Retinal pigment epithelial cell (primary cell): ENCODE measurements around the gene F12.

Experiments
- DNase-seq: peaks from one replicate; pipeline ENCODE4 v3.0.0-alpha.2; 2010; ENCODE audit warnings: low read depth
- H3K4me3 ChIP-seq: 2 replicates; pipeline ENCODE4 v1.5.1; 2011; ENCODE audit warnings: mild to moderate bottlenecking, low read length, control low read depth, moderate library complexity
- CTCF ChIP-seq: conservative IDR thresholded peaks from 2 replicates; pipeline ENCODE4 v1.5.1; 2011; ENCODE audit warnings: low read depth, low read length, control low read depth, inconsistent platforms

The F12 gene

DNA sequence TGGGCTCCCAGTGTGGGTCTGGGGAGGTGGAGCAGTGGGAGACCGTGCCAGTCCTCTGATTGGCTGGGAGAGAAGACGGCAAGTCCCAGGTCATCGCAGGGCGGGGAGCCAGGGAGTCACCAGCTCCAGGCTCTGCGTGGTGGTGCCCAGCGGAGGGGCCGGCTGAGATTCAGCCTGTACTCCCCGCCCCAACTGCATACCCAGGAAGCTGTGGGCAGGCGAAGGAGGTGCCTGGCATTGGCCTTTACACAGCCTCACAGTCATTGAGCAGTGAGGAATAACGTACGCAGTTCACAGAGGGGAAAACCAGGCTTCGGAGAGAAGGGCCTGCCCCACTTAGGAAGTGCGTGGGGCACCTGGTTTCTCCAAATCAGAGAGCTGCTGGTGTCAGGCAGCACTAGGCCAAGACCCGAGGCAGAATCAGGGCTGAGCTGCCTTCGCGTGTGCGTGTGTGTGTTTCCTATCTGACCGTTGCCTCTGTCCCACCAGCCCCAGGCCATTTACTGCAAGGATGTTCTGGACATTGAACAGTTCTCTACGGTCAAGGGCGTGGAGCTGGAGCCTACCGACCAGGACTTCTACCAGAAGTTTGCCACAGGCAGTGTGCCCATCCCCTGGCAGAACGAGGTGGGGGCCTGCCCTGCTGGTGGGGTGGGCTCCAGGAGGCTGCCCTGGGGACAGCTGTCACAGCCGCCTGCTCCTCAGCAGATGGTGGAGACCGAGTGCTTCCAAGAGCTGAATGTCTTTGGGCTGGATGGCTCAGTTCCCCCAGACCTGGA, 31.0 kb upstream of the F12 start:
- DNase-seq: no peak
- no peak overlapping the region for H3K4me3 ChIP-seq
- no peak for TF ChIP-seq CTCF

DNA sequence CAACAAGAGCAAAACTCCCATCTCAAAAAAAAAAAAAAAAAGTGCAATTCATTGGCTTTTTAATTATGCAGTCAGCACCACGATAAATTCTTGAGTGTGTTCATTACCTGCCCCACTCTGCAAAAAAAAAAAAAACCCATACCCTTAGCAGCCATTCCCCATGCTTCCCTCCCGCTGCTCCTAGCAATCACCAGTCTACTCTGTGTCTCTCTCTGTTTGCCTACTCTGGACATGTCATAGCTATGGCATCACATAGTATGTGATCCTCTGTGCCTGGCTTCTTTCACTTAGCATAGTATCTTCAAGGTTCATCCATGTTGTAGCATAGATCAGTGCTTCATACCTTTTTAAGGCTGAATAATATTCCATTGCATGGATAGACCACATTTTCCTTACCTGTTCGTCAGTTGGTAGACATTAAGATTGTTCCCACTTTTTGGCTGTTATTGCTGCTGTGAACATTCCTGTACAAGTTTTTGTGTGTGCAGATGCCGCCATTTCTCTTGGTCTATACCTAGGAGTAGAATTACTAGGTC, 30.2 kb upstream of the F12 start:
- TF ChIP-seq CTCF: no peak
- H3K4me3 ChIP-seq: no peak overlapping the region
- no peak for DNase-seq

GRCh38 chr5:177438468-177438867, 29.1 kb upstream of the F12 start:
- DNase-seq: no peak
- no peak for TF ChIP-seq CTCF
- H3K4me3 ChIP-seq: no peak overlapping the region

- TF ChIP-seq CTCF: no peak
- no peak overlapping the region for H3K4me3 ChIP-seq
- no peak for DNase-seq
These were observed 28.3 kb upstream of the F12 start for GRCh38 chr5:177437623-177438022.

GRCh38 chr5:177435847-177436536, 26.6 kb upstream of the F12 start:
- H3K4me3 ChIP-seq: no peak overlapping the region
- no peak for DNase-seq
- no peak for TF ChIP-seq CTCF

- no peak for DNase-seq
- no peak for TF ChIP-seq CTCF
- no peak overlapping the region for H3K4me3 ChIP-seq
These were observed 25.8 kb upstream of the F12 start for GRCh38 chr5:177434942-177435738.
